CD4-positive, alpha-beta T cell treated with Interferon alpha-2 for 1 hour (primary cell): ENCODE data around the gene RFPL3.
"Not testable (repeated sequence)": the region's sequence is repeated elsewhere in the genome, so short reads cannot be mapped to it uniquely, and the experiment has no call there.

Experiments used
- DNase-seq, 2 donors: peaks; one replicate each; pipeline ENCODE4 v3.0.0-alpha.2; 2020 to 2022

The RFPL3 gene

GRCh38 chr22:32331236-32331917 is 26.3 kb upstream of the RFPL3 start:
- no peak for DNase-seq

DNA sequence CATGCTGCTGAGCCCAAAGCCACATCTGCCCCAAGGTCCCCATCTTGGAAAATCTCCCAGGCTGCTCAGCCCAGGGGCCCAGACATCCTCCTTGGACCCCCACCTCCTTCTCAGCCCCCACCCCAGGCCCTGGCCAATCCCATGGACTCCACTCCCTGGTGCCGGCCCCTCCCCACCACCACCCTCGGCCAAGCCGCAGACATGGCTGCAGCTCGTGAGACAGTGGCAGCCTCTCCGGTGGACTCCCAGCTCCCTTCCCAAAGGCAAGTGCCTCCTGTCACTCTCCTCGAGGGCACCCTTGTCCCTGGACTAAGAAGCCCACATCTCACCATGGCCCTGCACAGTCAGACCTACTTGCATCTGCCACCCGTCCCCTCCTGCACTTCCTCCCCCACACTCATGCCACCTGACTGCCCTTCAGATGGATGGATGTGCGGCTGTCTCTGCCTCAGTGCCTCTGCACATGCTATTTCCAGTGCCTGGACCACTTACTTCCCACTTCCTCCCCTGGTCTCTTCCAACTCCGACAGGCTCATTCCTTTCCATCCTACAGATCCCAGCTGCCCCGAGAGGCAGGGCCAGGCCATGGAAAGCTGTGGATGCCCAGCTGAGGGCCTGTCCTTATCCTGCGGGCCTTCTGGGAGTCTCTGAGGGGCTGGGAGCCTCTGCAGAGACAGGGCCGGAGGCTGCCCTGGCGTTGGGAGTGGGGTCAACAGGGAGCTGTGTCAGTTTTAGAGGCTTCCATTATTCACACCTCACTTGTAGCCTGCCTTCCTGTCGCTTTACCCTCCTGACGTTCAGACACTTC is 25.5 kb upstream of the RFPL3 start:
- no peak for DNase-seq

DNA sequence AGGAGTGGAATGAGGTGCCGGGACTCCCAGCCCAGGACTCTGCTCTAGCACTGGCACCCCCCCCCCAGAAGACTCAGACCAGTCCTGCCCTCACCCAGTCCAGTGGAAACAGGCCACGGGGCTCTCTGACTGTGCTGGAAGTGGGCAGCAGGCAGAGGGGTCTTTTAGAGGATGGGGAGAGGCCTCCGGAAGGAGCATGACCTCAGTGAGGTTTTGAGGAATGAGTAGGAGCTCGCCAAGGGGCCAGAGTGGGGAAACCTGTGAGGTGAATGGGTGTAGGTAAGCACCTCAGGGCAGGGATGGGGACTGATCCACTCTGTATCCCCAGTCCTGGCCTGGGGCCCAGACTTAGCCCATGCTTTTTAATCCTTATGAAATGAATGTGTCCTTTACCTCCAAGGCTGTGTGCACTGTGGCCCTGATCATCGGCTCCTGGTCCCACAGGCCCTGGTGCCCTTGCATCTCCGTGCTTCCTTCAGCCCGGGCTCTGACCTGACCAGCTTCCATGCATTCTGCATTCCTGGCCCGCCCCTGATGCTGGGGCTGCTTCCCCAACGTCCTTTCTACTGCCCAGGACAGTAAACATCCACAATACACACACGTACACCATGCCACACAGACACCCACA is 24.4 kb upstream of the RFPL3 start:
- no peak for DNase-seq

- DNase-seq: no peak
These were observed 23.7 kb upstream of the RFPL3 start for GRCh38 chr22:32333769-32334659.

- DNase-seq: no peak
These were observed 22.9 kb upstream of the RFPL3 start for GRCh38 chr22:32334660-32335365.

GRCh38 chr22:32335471-32335870 is 22.2 kb upstream of the RFPL3 start:
- DNase-seq: no peak

- no peak for DNase-seq
These were observed 21.5 kb upstream of the RFPL3 start for GRCh38 chr22:32336121-32336603.

GRCh38 chr22:32336771-32337424 is 20.8 kb upstream of the RFPL3 start:
- DNase-seq: no peak

- not testable (repeated sequence) for DNase-seq
These were observed 20.2 kb upstream of the RFPL3 start for GRCh38 chr22:32337425-32337824.

- DNase-seq: no peak
These were observed 18.9 kb upstream of the RFPL3 start for GRCh38 chr22:32338757-32339156.

- no peak for DNase-seq
These were observed 18.3 kb upstream of the RFPL3 start for GRCh38 chr22:32339190-32340012.

DNA sequence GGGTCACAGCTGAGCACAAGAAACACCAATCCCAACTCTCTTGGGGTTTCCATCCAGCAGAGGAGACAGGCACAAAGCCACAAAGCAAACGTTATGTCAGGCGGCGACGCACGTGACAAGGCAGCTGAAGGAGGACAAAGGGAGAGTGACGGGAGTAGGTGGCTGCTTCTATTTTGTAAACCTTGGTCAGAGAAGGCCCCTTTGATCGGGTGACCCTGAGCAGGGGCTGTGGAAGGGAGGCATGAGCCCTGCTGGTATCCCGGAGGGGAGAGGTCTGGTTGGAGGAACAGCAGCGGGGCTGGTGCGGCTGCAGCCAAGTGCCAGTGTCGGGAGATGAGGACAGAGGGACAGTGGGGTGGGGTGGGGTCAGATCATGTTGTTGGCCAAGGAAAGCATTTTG is 17.3 kb upstream of the RFPL3 start:
- no peak for DNase-seq

- no peak for DNase-seq
These were observed 16.4 kb upstream of the RFPL3 start for GRCh38 chr22:32341122-32341740.

GRCh38 chr22:32342977-32343376 is 14.7 kb upstream of the RFPL3 start:
- DNase-seq: no peak

- DNase-seq: no peak
These were observed 13.7 kb upstream of the RFPL3 start for GRCh38 chr22:32343941-32344340.

DNA sequence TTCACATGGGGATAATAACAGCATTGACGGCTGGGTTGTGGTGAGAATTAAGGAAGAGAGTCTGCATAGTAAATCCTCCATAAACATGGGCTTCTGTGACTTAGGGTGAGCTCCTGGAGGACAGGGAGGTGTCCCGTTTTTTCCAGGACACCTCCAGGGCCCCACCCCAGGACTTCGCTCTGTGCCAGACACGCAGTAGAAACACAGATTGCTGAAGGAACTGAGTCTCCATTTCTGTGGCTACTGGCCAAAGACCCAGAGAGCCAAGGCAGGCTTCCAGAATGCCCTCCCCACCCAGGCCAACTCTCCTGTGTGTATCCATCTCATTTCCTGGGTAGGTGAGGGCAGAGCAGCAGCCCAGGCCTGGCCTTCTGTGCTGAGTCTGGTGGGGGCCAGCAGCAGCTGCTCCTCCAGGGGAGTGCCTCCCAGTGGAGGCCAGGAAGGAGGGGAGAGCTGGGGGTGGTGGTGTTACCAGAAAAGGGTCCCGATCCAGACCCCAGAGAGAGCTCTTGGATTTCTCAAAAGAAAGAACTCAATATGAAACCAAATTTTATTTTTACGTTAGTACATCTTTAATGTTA is 9.5 kb upstream of the RFPL3 start:
- DNase-seq: no peak

DNA sequence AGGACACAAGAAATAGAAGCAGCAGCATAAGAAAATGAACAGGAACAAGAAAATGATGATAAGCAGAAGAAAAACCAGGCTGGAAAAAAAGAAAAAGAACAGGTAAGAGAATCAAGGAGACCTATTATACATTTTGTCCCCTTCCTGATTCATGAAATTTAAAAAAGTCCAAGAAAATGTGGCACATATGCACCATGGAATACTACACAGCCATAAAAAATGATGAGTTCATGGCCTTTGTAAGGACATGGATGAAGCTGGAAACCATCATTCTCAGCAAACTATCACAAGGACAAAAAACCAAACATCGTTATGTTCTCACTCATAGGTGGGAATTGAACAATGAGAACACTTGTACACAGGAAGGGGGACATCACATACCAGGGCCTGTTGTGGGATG is 5.8 kb upstream of the RFPL3 start:
- not testable (repeated sequence) for DNase-seq

DNA sequence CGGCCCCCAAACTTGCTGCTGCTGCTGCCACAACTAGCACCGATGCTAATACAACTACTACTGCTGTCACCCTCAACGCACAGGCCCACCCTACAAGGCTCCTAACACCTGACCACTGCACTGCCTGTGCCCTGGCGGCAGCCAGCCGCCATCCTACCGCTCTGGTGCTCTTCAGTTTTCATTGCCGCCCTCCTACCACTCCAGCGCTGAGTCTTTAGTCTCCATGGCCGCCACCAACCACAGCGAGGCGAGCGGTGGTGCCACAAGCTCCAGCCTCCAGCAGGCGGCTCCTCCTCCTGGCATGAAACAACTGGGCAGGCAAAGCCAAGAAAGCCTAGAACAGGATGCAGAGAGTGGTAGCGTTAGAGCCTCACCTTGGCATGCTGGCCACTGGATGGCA is 5.0 kb upstream of the RFPL3 start:
- no peak for DNase-seq

DNA sequence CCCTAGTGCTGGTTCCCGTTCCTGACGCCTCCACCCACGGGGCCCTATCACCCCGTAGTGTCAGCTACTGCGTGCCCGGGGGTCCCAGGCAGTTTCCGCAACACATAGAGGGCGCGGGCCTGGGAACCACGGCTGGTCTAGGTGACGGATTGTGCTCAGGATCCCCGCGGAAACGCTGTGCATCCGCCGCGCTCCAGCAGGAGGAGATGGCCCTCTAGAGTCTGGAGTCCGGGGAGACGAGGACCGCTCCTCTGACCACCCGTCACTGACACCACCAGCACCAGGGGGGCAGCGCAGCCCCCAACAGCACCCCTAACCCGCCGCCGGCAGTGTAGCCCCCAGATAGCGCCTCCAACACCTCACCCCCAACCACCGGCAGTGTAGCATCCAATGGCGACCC is 4.4 kb upstream of the RFPL3 start:
- DNase-seq: no peak

GRCh38 chr22:32353840-32354239 is 3.8 kb upstream of the RFPL3 start:
- no peak for DNase-seq
